NCI-H460 (cell line): ENCODE data around the gene P3H2. TPM values are rescaled to one million over a fixed set of nuclear protein-coding genes. Genes with fewer than 3 reads are reported as not detected.

Experiments used
- DNase-seq: peaks from one replicate; pipeline ENCODE4 v3.0.0-alpha.2; 2016; ENCODE audit warnings: low read depth; ENCODE audit errors: extremely low read depth
- small RNA-seq, 2 experiments: library from RNA; depleted of rRNA; stranded (forward); fragments of <200 nt; gene quantifications; one replicate each; pipeline ENCODE3, GENCODE V24; 2014
- total RNA-seq: library from RNA; depleted of rRNA; stranded (reverse); fragments of >200 nt; shearing (Covaris generic); gene quantifications from 2 replicates; pipeline ENCODE4 v1.2.3, GENCODE V29; 2014; rRNA removed

P3H2 gene
- total RNA-seq, 1 experiment from 2014 or later, result 320 TPM

- DNase-seq, result peak; percentile 15
These were observed 212.1 kb downstream of the P3H2 start for GRCh38 chr3:189908646-189909045.

DNA sequence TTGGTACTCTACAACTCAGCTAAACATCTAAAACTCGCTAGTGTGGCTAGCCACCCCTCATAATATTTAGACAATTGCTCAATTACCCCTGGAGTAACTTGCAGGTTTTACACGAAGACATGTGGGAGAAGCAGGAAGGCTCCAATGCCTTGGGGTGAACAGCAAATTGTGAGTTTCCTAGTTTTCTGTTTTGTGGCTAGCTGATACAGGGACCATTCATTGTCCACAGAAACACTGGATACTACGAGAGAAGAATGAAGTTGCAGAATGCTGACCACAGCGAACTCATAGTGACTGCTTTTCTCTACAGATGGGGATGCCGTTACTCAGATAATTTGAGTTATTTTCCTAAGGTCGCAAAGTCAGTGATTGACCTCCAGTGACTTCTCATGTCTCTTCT is 212.9 kb downstream of the P3H2 start:
- DNase-seq, result no peak

Small RNA genes lying within 50 kb of the gene (small RNA-seq; reads per million reads assigned to genes)
- 0 reads per million in 2 experiments for gene RNU6-1109P

Other genes starting within 250 kb of the P3H2 start
- gene CLDN1, start 201.5 kb upstream of the P3H2 start, total RNA-seq, result 115 and 121 TPM in 2 replicates